Nephron progenitor cell (in vitro differentiated cells): ENCODE data around the gene SETD6.

ENCODE experiments used
- DNase-seq: peaks from one replicate; pipeline ENCODE4 v3.0.0; 2021
- H3K27ac Mint-ChIP-seq: 2 replicates; pipeline ENCODE4 v1.8.0; 2021; ENCODE audit warnings: mild to moderate bottlenecking, moderate library complexity, mixed read lengths
- H3K27me3 Mint-ChIP-seq: 2 replicates; pipeline ENCODE4 v1.8.0; 2021; ENCODE audit warnings: mild to moderate bottlenecking, low read depth, mixed read lengths; ENCODE audit not compliant: poor library complexity
- H3K36me3 Mint-ChIP-seq: 2 replicates; pipeline ENCODE4 v1.8.0; 2021; ENCODE audit warnings: low read depth, mixed read lengths
- H3K4me1 Mint-ChIP-seq: 2 replicates; pipeline ENCODE4 v1.8.0; 2021; ENCODE audit warnings: mixed read lengths
- H3K4me3 Mint-ChIP-seq: 2 replicates; pipeline ENCODE4 v1.8.0; 2021; ENCODE audit warnings: mild to moderate bottlenecking, moderate library complexity, mixed read lengths
- H3K9me3 Mint-ChIP-seq: 2 replicates; pipeline ENCODE4 v1.8.0; 2021; ENCODE audit warnings: mild to moderate bottlenecking, moderate library complexity, mixed read lengths
- TF ChIP-seq, protein P1 (sequence below): fragments of 200-600 bp; sonication (generic); IDR thresholded peaks from 2 replicates; pipeline ENCODE4 v1.5.0; 2021; ENCODE audit warnings: antibody characterized with exemption

Gene SETD6

DNA sequence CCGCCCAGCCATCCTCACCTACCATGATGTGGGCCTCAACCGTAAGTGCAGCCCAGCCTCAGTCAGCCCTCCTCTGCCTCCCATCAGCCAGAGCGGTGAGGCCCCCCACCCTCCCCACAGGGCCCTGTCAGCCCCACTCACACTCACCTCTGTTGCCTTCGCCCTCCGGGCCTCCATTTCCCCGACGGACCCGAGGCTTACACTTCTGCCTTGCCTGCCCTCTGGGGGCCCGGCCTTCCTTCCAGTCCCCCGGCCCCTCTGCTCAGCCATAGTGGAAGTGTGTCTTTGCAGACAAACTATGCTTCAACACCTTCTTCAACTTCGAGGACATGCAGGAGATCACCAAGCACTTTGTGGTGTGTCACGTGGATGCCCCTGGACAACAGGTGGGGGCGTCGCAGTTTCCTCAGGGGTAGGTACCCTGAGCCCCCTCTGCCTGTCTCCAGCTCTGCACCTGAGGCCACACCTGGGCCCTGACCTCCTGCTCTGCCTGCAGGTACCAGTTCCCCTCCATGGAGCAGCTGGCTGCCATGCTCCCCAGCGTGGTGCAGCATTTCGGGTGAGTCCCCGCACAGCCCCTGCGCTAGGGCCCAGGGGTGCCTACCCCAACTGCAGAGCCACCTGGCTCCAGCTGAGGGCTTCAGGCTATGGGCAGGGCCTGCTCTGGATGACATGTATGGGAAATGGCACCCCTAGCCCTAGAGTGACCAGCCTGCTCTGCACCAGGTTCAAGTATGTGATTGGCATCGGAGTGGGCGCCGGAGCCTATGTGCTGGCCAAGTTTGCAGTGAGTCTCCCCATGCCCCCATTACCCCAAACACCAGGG, 11.2 kb upstream of the SETD6 start:
- H3K27ac Mint-ChIP-seq, result no peak overlapping the region
- no peak overlapping the region for H3K4me3 Mint-ChIP-seq
- H3K36me3 Mint-ChIP-seq, result no peaks in the 10 kb centered on the region
- H3K27me3 Mint-ChIP-seq, result peaks cover 14% of the 10 kb centered on the region
- TF ChIP-seq, protein P1, sequence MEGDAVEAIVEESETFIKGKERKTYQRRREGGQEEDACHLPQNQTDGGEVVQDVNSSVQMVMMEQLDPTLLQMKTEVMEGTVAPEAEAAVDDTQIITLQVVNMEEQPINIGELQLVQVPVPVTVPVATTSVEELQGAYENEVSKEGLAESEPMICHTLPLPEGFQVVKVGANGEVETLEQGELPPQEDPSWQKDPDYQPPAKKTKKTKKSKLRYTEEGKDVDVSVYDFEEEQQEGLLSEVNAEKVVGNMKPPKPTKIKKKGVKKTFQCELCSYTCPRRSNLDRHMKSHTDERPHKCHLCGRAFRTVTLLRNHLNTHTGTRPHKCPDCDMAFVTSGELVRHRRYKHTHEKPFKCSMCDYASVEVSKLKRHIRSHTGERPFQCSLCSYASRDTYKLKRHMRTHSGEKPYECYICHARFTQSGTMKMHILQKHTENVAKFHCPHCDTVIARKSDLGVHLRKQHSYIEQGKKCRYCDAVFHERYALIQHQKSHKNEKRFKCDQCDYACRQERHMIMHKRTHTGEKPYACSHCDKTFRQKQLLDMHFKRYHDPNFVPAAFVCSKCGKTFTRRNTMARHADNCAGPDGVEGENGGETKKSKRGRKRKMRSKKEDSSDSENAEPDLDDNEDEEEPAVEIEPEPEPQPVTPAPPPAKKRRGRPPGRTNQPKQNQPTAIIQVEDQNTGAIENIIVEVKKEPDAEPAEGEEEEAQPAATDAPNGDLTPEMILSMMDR, result no peak
- H3K4me1 Mint-ChIP-seq, result peaks cover 13% of the 10 kb centered on the region
- DNase-seq, result no peak
- no peaks in the 10 kb centered on the region for H3K9me3 Mint-ChIP-seq

DNA sequence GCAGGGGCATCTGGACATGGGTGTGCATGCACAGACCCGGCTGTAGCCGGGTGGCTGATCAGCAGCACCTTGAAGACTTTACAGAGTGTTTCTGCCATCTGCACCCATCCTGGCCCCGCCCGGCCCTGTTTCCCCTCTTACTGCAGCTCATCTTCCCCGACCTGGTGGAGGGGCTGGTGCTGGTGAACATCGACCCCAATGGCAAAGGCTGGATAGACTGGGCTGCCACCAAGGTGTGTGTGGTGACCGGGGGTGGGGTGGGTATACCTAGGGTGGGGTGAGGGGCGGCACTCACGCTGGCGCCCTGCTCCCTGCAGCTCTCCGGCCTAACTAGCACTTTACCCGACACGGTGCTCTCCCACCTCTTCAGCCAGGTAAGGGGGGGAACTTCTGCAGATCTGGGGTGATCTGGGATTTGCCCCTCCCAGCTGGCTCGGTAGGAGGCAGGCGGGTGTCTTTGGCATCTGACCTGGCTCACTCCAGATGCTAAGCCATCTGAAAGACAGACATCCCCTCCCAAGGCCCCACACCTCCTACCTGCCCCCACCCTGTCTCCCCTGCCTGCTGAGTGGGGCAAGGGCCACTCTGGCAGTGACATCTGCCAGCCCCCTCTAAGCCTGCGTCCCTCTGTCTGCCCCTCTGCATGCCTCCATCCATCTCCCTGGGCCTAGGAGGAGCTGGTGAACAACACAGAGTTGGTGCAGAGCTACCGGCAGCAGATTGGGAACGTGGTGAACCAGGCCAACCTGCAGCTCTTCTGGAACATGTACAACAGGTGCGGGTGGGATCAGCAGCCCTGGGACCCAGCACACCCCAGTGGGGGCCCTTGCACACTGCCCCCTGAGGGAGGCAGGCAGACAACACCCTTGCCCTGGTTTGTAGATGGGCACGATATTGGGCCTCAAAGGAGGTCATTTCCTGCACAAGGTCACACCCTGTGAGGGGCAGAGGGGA, 8.8 kb upstream of the SETD6 start:
- H3K4me3 Mint-ChIP-seq, result no peak overlapping the region

DNA sequence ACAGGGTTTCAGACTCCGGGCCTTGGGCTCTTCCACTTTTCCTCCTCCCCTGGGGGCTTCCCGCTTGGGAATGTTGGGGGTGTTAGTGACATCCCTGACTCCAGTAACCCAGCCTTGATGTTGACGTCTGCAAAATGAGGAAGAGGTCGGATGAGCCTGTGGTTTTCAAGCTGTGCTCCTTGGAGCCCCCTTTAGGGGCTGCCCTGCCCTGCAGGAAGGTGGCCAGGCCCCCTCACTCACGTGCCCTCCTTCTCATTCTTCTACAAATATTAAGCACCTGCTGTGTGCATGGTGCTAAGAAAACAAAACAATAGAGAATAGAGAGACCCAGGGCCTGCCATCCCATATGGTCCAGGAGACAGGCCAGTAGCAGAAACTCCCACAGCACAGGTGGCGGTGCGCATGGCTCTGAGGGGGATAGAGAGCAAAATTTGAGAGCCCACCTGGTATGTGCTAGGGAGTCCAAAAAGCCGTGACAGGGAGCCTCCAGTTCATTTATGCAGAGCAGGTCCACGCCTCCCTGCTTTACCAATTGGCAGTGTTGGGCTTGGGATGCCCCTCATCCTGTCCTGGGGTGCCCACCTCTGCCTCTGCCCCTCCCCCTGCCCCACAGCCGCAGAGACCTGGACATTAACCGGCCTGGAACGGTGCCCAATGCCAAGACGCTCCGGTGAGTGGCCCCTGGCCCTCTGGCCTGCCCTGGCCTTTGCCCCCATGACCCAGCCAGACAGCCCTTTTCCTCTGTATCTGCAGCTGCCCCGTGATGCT, 7.9 kb upstream of the SETD6 start:
- Mint-ChIP-seq H3K27ac (no peak overlapping the region), H3K4me1 (peaks cover 16% of the 10 kb centered on the region)
- TF ChIP-seq, protein P1, result no peak

More for the DNA sequence above, 8.8 kb upstream of the SETD6 start:
- peaks cover 12% of the 10 kb centered on the region for H3K4me1 Mint-ChIP-seq
- peaks cover 11% of the 10 kb centered on the region for H3K27me3 Mint-ChIP-seq
- H3K36me3 Mint-ChIP-seq, result no peaks in the 10 kb centered on the region
- H3K27ac Mint-ChIP-seq, result no peak overlapping the region
- H3K9me3 Mint-ChIP-seq, result no peaks in the 10 kb centered on the region
- TF ChIP-seq, protein P1, result no peak
- no peak for DNase-seq

DNA sequence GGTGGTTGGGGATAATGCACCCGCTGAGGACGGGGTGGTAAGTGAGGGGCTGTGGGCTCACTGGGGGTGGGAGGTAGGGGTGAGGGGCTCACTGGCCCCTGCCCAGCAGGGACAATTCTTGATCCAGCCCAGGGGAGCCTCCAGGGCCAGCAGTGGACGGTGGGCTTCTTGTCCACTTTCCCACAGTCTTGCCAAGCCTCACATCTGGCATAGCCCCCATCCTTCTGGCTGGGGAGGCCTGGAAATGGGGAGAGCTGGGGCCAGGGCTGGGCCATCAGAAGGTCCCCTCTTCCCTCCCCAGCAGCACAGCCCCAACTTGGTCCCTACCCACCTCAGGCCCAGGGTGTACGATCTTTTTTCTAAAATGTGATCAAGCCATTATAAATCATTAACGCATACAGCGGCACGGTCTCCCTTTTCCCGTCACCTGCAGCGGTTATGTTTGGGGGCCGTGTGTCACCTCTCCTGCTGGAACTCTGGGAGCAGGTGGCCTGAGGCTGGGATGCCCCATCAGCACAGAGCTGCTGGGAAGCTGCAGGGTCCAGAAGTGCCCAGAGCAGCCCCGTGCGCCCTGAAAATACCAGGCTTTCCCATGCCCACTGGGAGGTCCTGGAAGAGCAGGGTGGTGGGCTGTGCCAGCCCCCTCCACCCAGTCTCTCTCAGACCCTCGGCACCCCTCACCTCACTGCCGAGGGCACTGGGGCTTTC, 7.2 kb upstream of the SETD6 start:
- peaks cover 4% of the 10 kb centered on the region for H3K27me3 Mint-ChIP-seq
- H3K36me3 Mint-ChIP-seq, result no peaks in the 10 kb centered on the region
- H3K4me1 Mint-ChIP-seq, result peaks cover 19% of the 10 kb centered on the region
- TF ChIP-seq, protein P1, result no peak
- H3K4me3 Mint-ChIP-seq, result no peak overlapping the region
- H3K27ac Mint-ChIP-seq, result no peak overlapping the region
- DNase-seq, result no peak
- no peaks in the 10 kb centered on the region for H3K9me3 Mint-ChIP-seq

More for the DNA sequence above, 7.9 kb upstream of the SETD6 start:
- H3K27me3 Mint-ChIP-seq, result peaks cover 9% of the 10 kb centered on the region
- H3K4me3 Mint-ChIP-seq, result no peak overlapping the region
- H3K9me3 Mint-ChIP-seq, result no peaks in the 10 kb centered on the region
- DNase-seq, result no peak
- H3K36me3 Mint-ChIP-seq, result no peaks in the 10 kb centered on the region

DNA sequence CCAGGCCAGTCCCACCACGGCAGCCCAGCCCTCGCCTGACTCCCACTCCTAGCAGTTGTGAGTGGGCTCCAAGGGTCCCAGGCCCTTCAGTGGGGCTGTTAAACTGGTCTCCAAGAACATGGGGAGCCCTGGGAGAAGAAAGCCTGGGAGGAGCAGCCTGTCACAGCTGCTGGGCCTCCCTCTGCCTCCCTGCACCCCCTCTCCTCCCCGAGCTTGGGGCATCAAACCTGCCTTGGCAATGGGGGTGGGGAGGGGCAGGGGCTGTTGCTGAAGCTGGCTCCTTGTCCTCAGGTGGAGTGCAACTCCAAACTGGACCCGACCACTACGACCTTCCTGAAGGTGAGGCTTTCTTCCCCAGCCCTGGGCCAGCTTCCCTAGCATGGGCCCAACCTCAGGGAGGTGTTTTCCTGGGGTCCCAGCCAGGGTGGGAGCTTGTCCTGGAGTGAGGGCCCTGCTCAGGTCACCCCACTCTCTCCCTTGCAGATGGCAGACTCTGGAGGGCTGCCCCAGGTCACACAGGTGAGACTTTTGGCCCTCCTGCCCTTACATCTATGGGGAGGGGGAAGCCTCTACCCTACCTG, 6.6 kb upstream of the SETD6 start:
- Mint-ChIP-seq H3K9me3 (no peaks in the 10 kb centered on the region), H3K27ac (no peak overlapping the region), H3K4me3 (no peak overlapping the region), H3K4me1 (peaks cover 22% of the 10 kb centered on the region), H3K27me3 (no peaks in the 10 kb centered on the region), H3K36me3 (no peaks in the 10 kb centered on the region)
- TF ChIP-seq, protein P1, result no peak
- DNase-seq, result no peak
